Esophagus muscularis mucosa (tissue), 4 donors: ENCODE data around the gene CUL7. TPM values are rescaled to one million over a fixed set of nuclear protein-coding genes. Genes with fewer than 3 reads are reported as not detected.

Experiments used
- DNase-seq: peaks from one replicate; pipeline ENCODE4 v3.0.0-alpha.2; 2017; ENCODE audit errors: extremely low spot score
- H3K27ac ChIP-seq, 4 donors: fragments of 200-600 bp; sonication (generic); replicated peaks in 1 of 4; 1 replicate in 3 of 4; 2 replicates in 1 of 4; pipeline ENCODE4 v1.5.1; 2016 to 2019; ENCODE audit warnings: mild to moderate bottlenecking in 1 of 4
- H3K27me3 ChIP-seq, 4 donors: fragments of 200-600 bp; sonication (generic); one replicate each; pipeline versions ENCODE4 v1.5.1 to v1.6.0; 2016 to 2019
- H3K36me3 ChIP-seq, 4 donors: fragments of 200-600 bp; sonication (generic); one replicate each; pipeline ENCODE4 v1.5.1; 2016 to 2019
- H3K4me1 ChIP-seq, 4 donors: fragments of 200-600 bp; sonication (generic); one replicate each; pipeline ENCODE4 v1.5.1; 2016 to 2019
- H3K4me3 ChIP-seq, 4 donors: fragments of 200-600 bp; sonication (generic); 1 replicate in 2 of 4; 2 replicates in 2 of 4; pipeline ENCODE4 v1.5.1; 2016 to 2019; ENCODE audit warnings: mild to moderate bottlenecking in 4 of 4, moderate library complexity in 1 of 4
- H3K9me3 ChIP-seq, 4 donors: fragments of 200-600 bp; sonication (generic); 1 replicate in 3 of 4; 2 replicates in 1 of 4; pipeline ENCODE4 v1.5.1; 2016 to 2019
- EP300 ChIP-seq: sonication (generic); formaldehyde crosslinking; IDR thresholded peaks from one replicate; pipeline ENCODE4 v1.6.1; 2017; ENCODE audit warnings: antibody characterized with exemption
- POLR2A ChIP-seq: fragments of 450-650 bp; IDR thresholded peaks from one replicate; pipeline ENCODE4 v1.6.1; 2017; ENCODE audit warnings: antibody characterized with exemption, moderate library complexity, mild to moderate bottlenecking, low read depth
- POLR2AphosphoS5 ChIP-seq, 2 donors: sonication (generic); formaldehyde crosslinking; IDR thresholded peaks; one replicate each; pipeline ENCODE4 v1.6.1; 2017; ENCODE audit warnings: antibody characterized with exemption in 2 of 2
- WGBS: methylation state at CpG from one replicate; pipeline ENCODE4 v1.1.5; 2018; 5-methylcytosine and 5-hydroxymethylcytosine counted together
- intact Hi-C: fragments of 100-400 bp; cut with DNase I; formaldehyde crosslinking; loops from one replicate; pipeline ENCODE4 v1.15.1; 2023
- total RNA-seq, 4 donors: library from RNA; depleted of rRNA; stranded (reverse); fragments of >200 nt; gene quantifications; one replicate each; pipeline versions ENCODE4 v1.1.0 to v1.2.1, GENCODE V29; 2016
- TF ChIP-seq, protein P1 (sequence below), 3 experiments: fragments of 200-600 bp in 2 of 3; fragments of 450-650 bp in 1 of 3; sonication (generic) in 2 of 3; IDR thresholded peaks; one replicate each; pipeline ENCODE4 v1.5.1; 2017 to 2019; ENCODE audit warnings: antibody characterized with exemption in 3 of 3, mild to moderate bottlenecking in 2 of 3, moderate library complexity in 1 of 3

CUL7 gene
- total RNA-seq, 4 donors from 2014 or later = 8.4 to 19.6 (median 14.4) TPM

DNA sequence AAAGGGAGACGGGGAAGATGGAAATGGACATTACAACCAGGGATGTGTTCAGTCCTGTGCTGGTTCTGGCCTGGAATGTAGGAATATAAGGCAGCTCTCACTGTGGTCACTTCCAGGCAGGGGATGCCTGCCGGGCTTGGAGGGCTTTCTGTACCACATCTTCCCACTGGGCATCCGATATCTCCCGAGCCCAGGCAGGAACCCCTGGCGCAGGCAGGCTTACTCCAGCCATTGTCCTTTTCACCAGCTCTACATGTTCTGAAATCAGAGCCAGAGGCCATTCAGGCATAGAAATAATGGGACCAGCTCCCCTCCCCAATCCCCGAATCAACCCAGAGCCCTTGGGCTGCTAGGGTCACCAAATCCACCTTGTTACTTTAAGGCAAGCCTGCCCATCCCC, 41.3 kb downstream of the CUL7 start:
- no peak overlapping the region for H3K4me3 ChIP-seq
- WGBS = 80% methylated on average over 4 of the region's 6 CpGs
- peaks cover 40 to 50% (median 45%) of the 10 kb centered on the region in 4 donors for H3K4me1 ChIP-seq
- H3K36me3 ChIP-seq = peaks cover 31 to 57% (median 53%) of the 10 kb centered on the region in 4 donors
- H3K9me3 ChIP-seq = no peaks in the 10 kb centered on the region
- no peak for DNase-seq
- intact Hi-C loops = loop anchor here (5.0 to 10.0 kb wide), 2 partner anchors 108 to 130 kb away; no protein-coding TSS in a partner anchor
- TF ChIP-seq POLR2A = no peak
- TF ChIP-seq, protein P1, sequence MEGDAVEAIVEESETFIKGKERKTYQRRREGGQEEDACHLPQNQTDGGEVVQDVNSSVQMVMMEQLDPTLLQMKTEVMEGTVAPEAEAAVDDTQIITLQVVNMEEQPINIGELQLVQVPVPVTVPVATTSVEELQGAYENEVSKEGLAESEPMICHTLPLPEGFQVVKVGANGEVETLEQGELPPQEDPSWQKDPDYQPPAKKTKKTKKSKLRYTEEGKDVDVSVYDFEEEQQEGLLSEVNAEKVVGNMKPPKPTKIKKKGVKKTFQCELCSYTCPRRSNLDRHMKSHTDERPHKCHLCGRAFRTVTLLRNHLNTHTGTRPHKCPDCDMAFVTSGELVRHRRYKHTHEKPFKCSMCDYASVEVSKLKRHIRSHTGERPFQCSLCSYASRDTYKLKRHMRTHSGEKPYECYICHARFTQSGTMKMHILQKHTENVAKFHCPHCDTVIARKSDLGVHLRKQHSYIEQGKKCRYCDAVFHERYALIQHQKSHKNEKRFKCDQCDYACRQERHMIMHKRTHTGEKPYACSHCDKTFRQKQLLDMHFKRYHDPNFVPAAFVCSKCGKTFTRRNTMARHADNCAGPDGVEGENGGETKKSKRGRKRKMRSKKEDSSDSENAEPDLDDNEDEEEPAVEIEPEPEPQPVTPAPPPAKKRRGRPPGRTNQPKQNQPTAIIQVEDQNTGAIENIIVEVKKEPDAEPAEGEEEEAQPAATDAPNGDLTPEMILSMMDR (IDR thresholded peaks at IDR 0.05) = no peak
- TF ChIP-seq EP300 = no peak
- TF ChIP-seq POLR2AphosphoS5 (IDR thresholded peaks at IDR 0.05) = no peak
- no peaks in the 10 kb centered on the region for H3K27me3 ChIP-seq
- peak overlapping the region in 3 of 4 donors; percentile 85 to 87 (median 86) for H3K27ac ChIP-seq

DNA sequence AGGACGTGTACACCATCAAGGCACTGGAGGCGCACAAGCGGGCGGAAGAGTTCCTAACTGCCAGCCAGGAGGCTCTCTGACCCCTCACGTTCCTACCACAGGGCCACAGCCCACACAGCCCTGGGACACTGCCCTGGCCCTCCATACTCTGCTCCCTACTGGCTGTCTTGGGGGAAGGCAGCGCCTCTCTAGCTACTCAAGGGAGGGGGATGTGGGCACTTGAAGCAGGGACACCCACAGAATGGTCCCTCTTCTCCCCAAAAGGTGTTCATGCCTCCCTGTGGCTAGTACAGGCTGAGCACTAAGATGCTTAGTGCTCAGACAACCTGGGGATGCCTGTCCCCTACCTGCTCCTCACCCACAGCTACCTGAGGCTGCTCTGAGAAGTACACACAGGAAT, 42.4 kb downstream of the CUL7 start:
- Histone ChIP-seq H3K4me1 (peaks cover 29 to 39% (median 33%) of the 10 kb centered on the region in 4 donors), H3K27me3 (no peaks in the 10 kb centered on the region), H3K4me3 (no peak overlapping the region), H3K9me3 (no peaks in the 10 kb centered on the region), H3K36me3 (peaks cover 37 to 64% (median 61%) of the 10 kb centered on the region in 4 donors), H3K27ac (no peak overlapping the region)
- no peak for DNase-seq
- TF ChIP-seq EP300 = no peak
- no peak for TF ChIP-seq POLR2AphosphoS5 (IDR thresholded peaks at IDR 0.05)
- TF ChIP-seq, protein P1 (IDR thresholded peaks at IDR 0.05) = no peak
- no peak for TF ChIP-seq POLR2A
- WGBS = 69% methylated on average over 6 of the region's 6 CpGs
- intact Hi-C loops = loop anchor here (5.0 to 10.0 kb wide), 2 partner anchors 106 to 131 kb away; no protein-coding TSS in a partner anchor

DNA sequence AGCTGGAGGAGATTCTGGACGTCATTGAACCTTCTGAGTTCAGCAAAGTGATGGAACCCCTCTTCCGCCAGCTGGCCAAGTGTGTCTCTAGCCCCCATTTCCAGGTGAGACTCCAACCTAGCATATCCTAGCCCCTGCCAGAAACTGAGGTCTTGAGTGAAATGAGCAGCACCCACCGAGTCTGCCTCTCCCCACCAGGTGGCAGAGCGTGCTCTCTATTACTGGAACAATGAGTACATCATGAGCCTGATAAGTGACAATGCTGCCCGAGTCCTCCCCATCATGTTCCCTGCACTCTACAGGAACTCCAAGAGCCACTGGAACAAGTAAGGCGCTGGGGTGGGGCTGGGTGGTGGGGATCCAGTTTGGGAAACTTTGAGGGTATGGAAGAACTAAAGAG, 44.5 kb downstream of the CUL7 start:
- Histone ChIP-seq H3K27ac (peak overlapping the region in 1 of 4 donors; percentile 8), H3K36me3 (peaks cover 37 to 72% (median 69%) of the 10 kb centered on the region in 4 donors), H3K4me3 (no peak overlapping the region), H3K9me3 (no peaks in the 10 kb centered on the region), H3K4me1 (peaks cover 10 to 20% (median 16%) of the 10 kb centered on the region in 4 donors), H3K27me3 (no peaks in the 10 kb centered on the region)
- TF ChIP-seq POLR2AphosphoS5 (IDR thresholded peaks at IDR 0.05) = no peak
- TF ChIP-seq, protein P1 (IDR thresholded peaks at IDR 0.05) = peak; percentile 24 to 36 (median 26)
- no peak for DNase-seq
- intact Hi-C loops = no loop called here
- no CpG with 5 or more reads among the region's 6 CpGs for WGBS

DNA sequence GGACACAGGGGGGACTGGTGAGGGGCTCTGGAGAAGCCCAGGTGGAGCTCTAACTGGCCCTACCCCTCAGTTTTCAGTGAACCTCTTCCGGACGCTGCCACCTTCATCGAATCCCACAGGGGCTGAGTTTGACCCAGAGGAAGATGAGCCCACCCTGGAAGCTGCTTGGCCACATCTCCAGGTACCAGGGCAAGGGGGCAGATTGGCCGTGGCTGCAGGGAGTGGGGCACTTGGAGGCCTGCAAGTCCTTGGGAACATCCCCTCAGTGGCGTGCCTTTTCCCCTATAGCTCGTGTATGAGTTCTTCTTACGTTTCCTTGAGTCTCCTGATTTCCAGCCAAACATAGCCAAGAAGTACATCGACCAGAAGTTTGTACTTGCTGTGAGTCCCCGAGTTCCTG, 46.5 kb downstream of the CUL7 start:
- Histone ChIP-seq H3K4me3 (no peak overlapping the region), H3K9me3 (no peaks in the 10 kb centered on the region), H3K27ac (no peak overlapping the region), H3K36me3 (peaks cover 37 to 77% (median 70%) of the 10 kb centered on the region in 4 donors), H3K4me1 (peaks cover 0 to 6% (median 2%) of the 10 kb centered on the region in 4 donors), H3K27me3 (no peaks in the 10 kb centered on the region)
- intact Hi-C loops = no loop called here
- DNase-seq = no peak
- WGBS = 92% methylated on average over 8 of the region's 9 CpGs
- TF ChIP-seq EP300 (no peak), POLR2AphosphoS5 (IDR thresholded peaks at IDR 0.05) (no peak), POLR2A (no peak)
- TF ChIP-seq, protein P1 (IDR thresholded peaks at IDR 0.05) = no peak

DNA sequence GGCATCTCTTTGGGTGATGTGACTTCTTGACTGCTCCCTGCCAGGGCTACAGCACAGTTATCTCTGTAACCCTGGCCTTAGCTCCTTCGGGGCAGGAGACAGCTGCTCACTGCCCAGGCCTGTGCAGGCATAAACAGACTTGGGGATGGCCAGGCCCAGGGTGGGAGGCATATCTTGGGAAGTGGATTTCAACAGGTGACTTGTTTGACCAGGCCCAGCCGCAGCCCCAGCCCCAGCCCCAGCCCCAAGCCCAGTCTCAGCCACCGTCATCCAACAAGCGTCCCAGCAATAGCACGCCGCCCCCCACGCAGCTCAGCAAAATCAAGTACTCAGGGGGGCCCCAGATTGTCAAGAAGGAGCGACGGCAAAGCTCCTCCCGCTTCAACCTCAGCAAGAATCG, 47.4 kb downstream of the CUL7 start:
- WGBS = 93% methylated on average over 11 of the region's 11 CpGs
- Histone ChIP-seq H3K27me3 (no peaks in the 10 kb centered on the region), H3K9me3 (no peaks in the 10 kb centered on the region), H3K4me1 (no peaks in the 10 kb centered on the region), H3K36me3 (peaks cover 37 to 74% (median 63%) of the 10 kb centered on the region in 4 donors), H3K27ac (no peak overlapping the region), H3K4me3 (no peak overlapping the region)
- intact Hi-C loops = no loop called here
- DNase-seq = no peak
- TF ChIP-seq POLR2A = no peak
- no peak for TF ChIP-seq EP300
- TF ChIP-seq POLR2AphosphoS5 (IDR thresholded peaks at IDR 0.05) = no peak
- TF ChIP-seq, protein P1 (IDR thresholded peaks at IDR 0.05) = no peak
